GM18526 (cell line): ENCODE results near the gene DLX1.

Experiments used
- POLR2A ChIP-seq: IDR thresholded peaks from 3 replicates; pipeline ENCODE4 v1.6.1; 2011; ENCODE audit not compliant: insufficient read length; ENCODE audit errors: extremely low read depth

DLX1 gene

DNA sequence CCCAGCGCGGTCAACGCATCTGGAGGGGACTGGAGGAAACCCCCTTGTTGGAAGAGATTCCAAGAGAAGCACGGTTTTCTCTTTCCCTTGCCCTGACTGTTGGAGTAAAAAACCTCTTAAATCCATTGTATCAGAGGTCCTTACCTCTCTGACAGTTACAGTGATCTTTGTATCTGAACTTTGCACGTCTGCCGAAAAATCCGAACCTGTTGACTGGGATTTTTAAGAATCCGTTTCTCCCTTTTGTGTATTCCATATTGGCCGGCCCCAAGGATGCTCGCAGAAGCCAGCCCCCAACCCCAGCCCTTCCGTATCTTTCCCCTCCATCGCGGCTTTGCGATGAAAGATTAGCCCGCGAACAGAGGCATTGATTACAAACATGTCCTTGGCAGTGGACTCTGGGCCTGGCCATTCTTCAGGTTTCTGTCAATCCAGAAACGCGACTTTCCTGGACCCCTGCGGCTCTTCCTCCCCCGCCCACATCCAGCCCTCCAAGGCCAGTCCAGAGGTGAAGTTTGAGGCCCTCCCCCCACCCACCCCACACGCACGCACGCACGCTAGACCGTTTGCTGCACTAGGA lies 4.6 kb upstream of the DLX1 start:
- no peak for TF ChIP-seq POLR2A

DNA sequence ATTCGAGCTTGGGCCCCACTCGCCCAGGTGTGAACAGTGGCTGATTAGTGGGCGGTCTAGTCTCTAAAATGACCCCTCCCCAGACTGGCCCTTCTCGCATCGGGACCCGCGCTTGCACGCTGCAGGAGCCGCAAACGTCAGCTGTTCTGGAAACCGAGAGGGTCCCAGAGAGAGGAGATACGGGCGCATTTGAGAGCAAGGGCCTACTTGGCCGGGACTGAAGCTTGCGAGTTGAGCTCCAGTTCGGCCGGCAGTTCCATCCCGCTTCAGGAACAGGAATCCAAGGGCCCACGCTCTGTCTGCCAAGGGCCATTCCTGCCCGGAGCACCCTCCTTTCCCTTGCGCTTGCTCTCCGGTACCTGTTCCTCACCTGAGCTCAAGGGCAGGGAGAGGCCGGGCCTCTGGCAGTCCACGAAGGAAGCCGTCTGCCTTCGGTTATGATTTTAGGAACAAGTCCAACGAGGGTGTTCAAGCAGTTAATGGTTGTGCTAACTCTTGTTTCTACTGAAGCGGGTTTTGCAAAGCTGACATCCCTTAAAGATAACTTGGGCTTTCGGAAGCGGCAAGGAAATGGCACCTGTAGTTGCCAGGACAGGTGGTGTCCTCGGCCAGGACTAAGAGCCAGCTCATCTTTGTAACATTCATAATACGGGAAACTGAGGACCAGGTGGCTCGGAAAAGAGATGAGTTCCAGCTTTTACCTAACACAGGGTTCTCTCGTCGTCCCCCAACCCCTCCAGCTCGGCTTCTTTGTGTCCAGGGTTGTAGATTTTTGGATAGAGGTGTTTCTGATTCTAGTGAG lies 3.9 kb upstream of the DLX1 start:
- TF ChIP-seq POLR2A, result no peak

DNA sequence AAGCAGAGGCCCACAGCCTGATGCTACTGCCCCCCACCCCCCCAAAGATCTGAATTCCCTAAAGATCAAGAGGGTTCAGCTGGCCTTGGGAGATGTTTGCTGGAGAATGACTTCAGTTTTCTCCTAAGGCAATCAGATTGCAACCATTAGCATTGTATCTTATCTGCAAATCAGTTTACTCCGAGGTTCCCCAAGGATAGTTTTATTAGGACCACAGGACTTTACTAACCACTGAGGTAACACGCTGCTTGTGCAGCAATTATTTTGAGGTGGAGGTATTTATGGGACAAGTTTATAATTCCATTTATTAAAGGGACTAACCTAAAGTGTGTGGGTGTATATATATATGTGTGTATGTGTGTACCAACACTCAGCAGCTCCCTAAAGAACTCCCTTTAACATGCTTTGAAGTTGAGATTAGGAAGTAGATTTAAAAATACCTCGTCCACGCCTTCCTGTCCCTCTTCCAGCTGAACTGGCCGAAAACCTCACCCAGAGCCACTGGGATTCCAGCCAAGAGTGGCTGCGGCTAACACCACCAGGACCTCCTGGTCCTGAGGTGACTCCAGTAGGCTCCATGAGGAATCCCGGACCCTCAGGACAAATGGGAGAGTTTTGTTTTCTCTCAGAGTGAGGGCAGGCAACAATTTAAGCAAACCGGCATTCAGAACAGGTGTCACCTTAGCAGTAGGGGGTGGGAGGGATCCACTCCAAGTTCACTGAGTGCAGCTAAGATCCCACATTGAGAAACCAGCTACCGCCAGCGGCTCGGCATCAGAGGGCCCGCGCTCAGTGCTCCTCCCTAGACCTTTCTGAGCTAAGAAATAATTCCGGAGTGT lies 3.0 kb upstream of the DLX1 start:
- TF ChIP-seq POLR2A, result no peak

DNA sequence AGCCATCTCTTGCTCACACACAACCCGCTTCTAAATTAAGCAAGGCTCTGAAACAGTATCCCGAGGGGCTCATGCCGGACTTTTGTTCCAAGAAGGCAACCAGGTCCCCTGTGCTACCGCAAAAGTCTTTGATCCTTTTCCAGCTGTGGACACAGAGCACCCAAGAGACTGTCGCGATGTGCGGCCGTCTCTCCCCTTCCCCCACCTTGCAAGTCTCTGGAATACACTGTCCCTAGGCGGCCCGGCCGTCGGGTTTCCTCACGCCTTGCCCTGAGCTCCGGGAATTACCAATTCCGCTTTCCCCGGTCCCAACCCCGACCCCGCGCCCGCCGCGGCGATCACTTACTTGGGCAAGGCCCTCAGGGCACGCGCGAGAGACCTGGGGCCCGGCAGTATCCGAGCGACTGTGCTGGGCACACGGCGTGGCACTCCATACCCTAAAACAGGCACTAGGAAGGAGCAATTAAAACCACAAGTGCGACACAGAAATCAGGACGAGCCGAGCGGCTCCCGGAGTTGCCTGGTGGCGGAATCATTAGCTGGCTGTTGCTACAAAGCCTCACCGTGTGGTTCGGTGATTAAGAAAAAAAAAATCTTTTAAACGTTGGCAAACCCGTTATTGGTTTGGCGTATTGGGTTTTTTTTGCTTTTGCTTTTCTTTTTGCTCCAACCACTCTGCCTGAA lies 2.2 kb upstream of the DLX1 start:
- no peak for TF ChIP-seq POLR2A

DNA sequence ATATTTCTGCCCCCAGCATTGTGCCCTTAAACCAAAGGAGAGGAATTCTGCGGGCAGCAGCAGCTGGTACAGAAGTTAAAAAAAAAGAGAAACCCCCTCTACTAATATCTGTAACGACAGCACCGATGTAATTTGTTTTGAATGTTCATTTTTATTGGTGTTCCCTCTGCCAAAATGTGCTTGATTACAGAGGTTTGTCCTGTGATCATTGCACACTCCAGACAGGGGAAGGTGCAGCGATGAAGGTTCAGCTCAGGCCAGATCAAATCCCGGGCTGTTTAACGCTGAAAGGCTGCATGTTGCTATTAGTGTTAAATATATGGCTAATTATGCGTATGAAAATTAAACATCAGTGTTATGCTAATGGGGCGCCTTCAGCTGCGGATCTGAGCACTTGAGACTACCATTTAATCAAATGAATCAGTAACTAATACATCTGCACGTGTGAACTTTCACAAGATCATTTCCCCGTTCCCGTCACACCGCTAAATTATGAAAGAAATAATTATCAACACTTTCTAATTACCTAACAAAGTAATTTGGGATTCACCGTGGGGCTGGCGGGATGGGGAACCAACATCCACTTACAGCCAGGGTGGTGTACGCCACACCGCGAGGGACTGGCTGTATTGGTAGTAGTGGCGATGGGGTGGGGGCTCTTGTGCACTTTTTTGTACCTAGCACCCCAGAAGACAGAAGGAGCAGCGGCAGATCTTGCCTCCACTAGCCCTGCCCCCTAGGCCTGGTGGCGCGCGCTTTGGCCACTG lies 1.5 kb upstream of the DLX1 start:
- TF ChIP-seq POLR2A, result no peak

DNA sequence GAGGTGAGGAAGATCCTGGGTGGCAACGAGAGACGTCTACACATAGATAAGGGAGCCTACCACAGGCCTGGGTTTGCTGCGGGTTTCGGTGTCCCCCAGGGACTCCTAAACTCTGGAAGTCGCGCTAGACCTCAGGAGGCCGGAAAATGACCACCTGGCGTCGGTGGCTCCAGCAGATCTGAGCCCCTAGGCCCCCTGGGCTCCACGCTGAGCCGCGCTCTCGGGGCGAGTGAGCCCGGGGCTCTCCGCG lies 987 bp upstream of the DLX1 start:
- TF ChIP-seq POLR2A, result no peak

DNA sequence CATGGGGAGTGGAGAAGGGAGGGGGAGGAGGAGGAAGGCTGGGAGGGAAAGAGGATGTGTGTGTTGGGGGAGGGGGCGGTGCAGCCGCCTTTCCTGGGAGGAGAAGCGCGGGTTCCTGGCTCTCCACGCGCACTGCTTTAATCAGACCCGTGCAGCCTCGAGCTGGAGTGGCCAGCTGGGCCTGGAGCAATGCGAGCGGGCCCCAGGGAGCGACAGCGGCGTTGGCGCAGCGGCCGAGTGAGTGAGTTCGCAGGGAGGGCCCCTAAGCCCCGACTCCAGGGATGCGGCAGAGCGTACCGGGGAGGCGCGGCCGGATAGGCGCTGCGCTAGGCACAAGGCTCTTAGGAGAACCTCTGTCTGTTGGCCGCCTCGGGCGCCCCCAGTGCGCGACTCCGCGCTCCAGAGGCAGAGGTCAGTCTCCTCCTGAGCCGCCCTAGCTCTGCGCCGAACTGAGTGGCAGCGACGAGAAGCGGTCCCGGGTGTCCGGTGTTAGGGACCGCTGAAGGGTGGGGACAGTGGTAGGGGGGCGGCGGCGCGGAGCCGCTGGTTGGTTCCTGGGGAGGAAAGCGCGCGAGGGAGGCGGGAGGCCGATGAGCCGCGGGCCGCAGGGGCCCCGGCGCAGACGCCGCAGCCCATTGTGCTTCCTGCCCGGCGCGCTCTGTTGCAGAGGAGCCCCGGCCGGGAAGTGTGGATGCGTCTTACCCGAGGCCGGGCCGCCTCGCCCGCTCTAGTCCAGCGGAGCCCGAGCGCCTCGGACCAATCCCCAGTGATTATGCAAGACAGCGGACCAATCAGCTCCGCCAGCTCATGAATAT lies 455 bp upstream of the DLX1 start:
- no peak for TF ChIP-seq POLR2A

DNA sequence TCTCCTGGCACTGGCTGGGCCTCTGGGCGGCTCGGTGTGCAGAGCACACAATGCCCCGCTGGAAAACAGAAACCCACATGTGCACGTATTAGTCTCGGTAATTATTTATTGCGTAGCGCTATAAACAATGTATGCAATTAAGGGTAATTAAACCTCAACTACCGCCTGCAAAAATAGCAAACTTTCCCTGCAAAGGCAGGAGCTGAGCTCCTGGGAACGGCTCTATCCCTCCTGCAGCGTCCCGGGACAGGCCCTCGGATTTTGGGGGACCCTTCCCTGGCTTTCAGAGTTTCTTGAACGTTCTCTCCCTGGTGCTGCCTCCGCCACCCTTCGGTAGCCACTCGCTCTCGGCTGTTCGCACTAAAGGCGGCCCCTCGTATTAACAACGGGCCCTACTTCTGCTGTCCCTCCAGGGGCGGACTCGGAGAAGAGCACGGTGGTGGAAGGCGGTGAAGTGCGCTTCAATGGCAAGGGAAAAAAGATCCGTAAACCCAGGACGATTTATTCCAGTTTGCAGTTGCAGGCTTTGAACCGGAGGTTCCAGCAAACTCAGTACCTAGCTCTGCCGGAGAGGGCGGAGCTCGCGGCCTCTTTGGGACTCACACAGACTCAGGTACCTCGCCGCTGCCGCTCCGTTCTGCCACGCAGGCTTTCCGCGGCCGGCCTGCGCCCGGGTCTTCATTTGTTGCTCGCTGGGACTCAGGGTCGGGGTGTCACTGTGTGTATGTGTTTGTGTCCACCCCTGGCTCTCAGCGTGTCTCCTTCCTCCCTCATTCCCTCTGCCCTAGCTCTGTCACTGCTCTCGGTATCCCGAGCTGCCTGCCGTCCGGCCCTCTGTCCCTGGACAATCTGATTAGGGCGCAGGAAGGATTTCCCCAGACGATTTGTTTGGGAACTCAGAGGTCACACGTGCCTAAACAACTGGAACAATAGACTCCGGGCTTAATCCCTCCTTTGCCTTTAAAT lies 1.2 kb downstream of the DLX1 start:
- no peak for TF ChIP-seq POLR2A

DNA sequence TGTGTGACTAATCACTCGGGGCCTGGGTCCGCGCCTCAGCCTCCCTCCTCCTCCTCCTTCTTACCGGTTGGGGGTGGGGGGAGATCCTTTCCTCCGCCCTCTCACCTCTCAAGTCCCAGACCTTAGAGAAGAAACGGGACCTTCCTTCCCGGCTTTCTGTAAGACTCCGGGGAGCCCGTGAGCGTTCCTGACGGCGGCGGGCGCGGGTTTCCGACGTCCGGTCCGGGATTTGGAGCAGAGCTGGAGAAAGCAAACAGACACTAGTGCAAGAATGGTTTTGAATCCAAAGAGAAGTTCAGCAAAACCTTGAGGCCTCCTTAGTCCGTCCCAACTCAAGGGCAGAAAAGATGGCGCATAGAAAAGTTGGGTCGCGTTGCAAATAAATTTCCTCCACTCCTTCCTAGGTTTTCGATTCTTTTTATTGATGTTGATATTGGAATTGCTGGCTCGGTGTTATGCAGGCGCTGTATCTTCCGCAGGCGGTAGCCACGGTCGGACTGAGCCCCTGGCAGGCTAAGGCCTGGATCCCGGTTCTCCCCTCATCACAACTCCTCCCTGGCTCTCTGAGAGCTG lies 2.0 kb downstream of the DLX1 start:
- TF ChIP-seq POLR2A, result no peak

DNA sequence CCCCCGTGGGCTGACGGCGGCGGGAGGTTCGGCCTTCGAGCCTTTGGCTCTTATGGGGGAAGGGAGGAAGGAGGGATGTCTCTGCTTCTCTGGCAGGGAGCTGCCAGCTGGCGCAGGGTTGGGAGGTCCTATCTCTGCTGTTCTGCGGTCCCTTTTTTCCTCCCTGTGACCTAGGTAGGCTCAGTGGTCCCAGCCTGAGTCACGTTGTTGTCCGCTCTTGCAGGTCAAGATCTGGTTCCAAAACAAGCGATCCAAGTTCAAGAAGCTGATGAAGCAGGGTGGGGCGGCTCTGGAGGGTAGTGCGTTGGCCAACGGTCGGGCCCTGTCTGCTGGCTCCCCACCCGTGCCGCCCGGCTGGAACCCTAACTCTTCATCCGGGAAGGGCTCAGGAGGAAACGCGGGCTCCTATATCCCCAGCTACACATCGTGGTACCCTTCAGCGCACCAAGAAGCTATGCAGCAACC lies 2.5 kb downstream of the DLX1 start:
- no peak for TF ChIP-seq POLR2A

DNA sequence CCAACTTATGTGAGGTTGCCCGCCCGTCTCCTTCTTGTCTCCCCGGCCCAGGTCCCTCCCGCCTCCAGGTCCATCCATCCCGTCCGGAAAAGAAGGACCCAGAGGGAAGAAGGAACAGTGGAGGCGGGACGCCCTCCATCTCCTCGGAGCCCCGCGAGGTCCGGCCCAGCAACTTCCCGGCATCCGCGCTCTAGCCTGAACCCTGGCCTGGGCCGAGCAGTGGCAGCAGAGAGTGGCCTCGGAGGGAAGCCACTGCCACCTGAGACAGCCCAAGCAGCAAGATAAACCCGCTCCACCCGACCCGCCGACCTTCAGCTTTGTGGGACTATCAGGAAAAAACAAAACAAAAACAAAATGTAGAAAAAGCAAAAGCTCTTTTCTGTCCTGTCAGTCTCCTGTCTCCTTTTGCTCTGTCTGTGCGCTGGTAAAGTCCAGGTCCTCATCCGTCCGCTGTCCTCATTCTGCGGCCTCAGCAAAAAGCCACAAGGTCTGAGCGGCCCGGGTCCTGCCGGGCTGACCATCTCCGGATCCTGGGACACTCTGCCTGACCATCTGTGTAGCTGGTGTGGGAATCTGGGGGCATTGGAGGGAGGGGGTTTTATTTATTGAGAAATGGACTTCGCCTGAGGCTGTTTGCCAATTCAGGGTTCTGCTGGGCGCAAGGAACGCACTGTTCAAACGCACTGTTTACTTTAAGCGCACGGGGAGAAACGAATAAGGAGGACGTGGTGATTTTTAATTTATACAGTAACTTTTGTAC lies 3.1 kb downstream of the DLX1 start:
- no peak for TF ChIP-seq POLR2A

DNA sequence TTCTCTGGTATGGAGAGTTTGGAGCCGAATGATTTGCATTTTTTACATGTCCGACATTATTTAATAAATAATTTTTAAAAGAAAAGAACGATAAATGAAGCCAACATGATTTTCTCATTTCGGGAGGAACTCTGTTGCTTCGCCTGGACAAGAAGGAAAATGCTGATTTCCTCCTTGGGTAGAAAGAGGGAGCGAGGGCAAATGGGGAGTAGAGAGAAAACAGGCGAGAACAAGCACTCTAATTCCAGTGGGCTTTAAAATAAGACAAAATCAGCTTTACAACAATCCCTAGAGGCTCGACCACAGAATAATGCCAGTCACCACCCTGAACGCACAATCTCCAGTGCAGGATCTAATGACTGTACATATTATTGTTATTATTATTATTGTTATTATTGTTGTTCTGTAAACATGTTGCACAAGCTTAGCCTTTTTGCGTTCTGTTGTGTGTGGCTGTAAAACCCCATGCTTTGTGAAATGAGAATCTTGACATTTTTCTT lies 3.7 kb downstream of the DLX1 start:
- TF ChIP-seq POLR2A, result no peak
